ENCODE data around the gene DUSP6. TPM values are rescaled to one million over a fixed set of nuclear protein-coding genes. Genes with fewer than 3 reads are reported as not detected.

DUSP6 gene
- total and polyA plus RNA-seq, 10 of the 15 experiments (the other 5 are each of a cell fraction or from before 2014, with no cell fraction given): 0.02 to 0.69 (median 0.07) TPM; not detected in 1

- H4K20me1 ChIP-seq (ENCODE audit: control insufficient read depth, insufficient read depth): no peaks in the 10 kb centered on the region
- no peaks in the 10 kb centered on the region for H3K79me2 ChIP-seq (ENCODE audit: control insufficient read depth, insufficient read depth, low read length)
- in situ Hi-C loops (cut with MboI) (no loop called here), intact Hi-C loops (cut with micrococcal nuclease; ENCODE audit: unreplicated experiment) (no loop called here)
- no peak for FAIRE-seq
- RAD21 ChIA-PET (ENCODE audit: unreplicated experiment): no interaction called here
- no peak overlapping the region for H3K4me3 ChIP-seq
- TF ChIP-seq EED (IDR thresholded peaks at IDR 0.05; ENCODE audit: low read depth): no peak
- no peak for TF ChIP-seq SUPT20H (IDR thresholded peaks at IDR 0.05; ENCODE audit: borderline replicate concordance, control insufficient read depth, low read depth, low read length)
- no peak for TF ChIP-seq KAT2A (conservative IDR thresholded peaks at IDR 0.05; ENCODE audit: control insufficient read depth, low read depth, low read length)
- no peak for TF ChIP-seq IRF4 (IDR thresholded peaks at IDR 0.05; ENCODE audit: low read depth, low read length)
- TF ChIP-seq NRF1 (conservative IDR thresholded peaks at IDR 0.05; ENCODE audit: low read depth, low read length): no peak
- TF ChIP-seq BCL11A (IDR thresholded peaks at IDR 0.05; ENCODE audit: low read depth, low read length): no peak
- TF ChIP-seq NFYB (IDR thresholded peaks at IDR 0.05; ENCODE audit: insufficient read depth, low read depth, low read length): no peak
- H2AFZ ChIP-seq (ENCODE audit: control insufficient read depth, low read depth, low read length): no peak overlapping the region
- 0% methylated on average over 1 of the region's 1 CpG for WGBS (ENCODE audit: insufficient coverage, insufficient replicate concordance, low lambda C conversion rate, missing lambda C conversion rate)
- no peak overlapping the region for H3K9ac ChIP-seq (ENCODE audit: control insufficient read depth, insufficient read depth, low read length)
- no peak for ATAC-seq
- H3K9me3 ChIP-seq (replicated peaks; ENCODE audit: control insufficient read depth, insufficient read depth, low read length): no peaks in the 10 kb centered on the region
- POLR2A ChIA-PET: no interaction called here
- no TSS peak for BruUV-seq (replicated peaks)
- H3K36me3 ChIP-seq (ENCODE audit: control insufficient read depth in 2 of 2, insufficient read depth in 2 of 2, low read length in 1 of 2): no peaks in the 10 kb centered on the region
- SMC1A ChIA-PET (ENCODE audit: uncharacterized antibody, unreplicated experiment): interaction anchor here (0.7 to 2.3 kb wide), 2 partner anchors 10 to 153 kb away, joined by 3 to 10 read pairs; no protein-coding TSS in a partner anchor
- no peak overlapping the region for H3K27ac ChIP-seq (ENCODE audit: control insufficient read depth, insufficient read depth)
- H3K4me2 ChIP-seq (ENCODE audit: control insufficient read depth, insufficient read depth): no peak overlapping the region
- CTCF ChIA-PET: interaction anchor here (0.9 kb wide), 1 partner anchor 49 kb away, joined by 5 read pairs; no protein-coding TSS in a partner anchor
- DNase-seq (ENCODE audit: low read depth, low spot score): no peak
- H3K4me1 ChIP-seq (ENCODE audit: control insufficient read depth, insufficient read depth, low read length): no peaks in the 10 kb centered on the region
- H3K27me3 ChIP-seq (replicated peaks in 1 of 2; ENCODE audit: control insufficient read depth in 2 of 2, insufficient read depth in 2 of 2, low read length in 1 of 2): no peaks in the 10 kb centered on the region
Observed at GRCh38 chr12:89305373-89305772, 46.9 kb downstream of the DUSP6 start.

- Histone ChIP-seq H3K4me3 (no peak overlapping the region), H3K4me2 (ENCODE audit: control insufficient read depth, insufficient read depth) (no peak overlapping the region), H4K20me1 (ENCODE audit: control insufficient read depth, insufficient read depth) (no peaks in the 10 kb centered on the region), H2AFZ (ENCODE audit: control insufficient read depth, low read depth, low read length) (no peak overlapping the region), H3K9me3 (replicated peaks; ENCODE audit: control insufficient read depth, insufficient read depth, low read length) (no peaks in the 10 kb centered on the region), H3K79me2 (ENCODE audit: control insufficient read depth, insufficient read depth, low read length) (no peaks in the 10 kb centered on the region), H3K9ac (ENCODE audit: control insufficient read depth, insufficient read depth, low read length) (no peak overlapping the region), H3K4me1 (ENCODE audit: control insufficient read depth, insufficient read depth, low read length) (no peaks in the 10 kb centered on the region), H3K27ac (ENCODE audit: control insufficient read depth, insufficient read depth) (no peak overlapping the region), H3K36me3 (ENCODE audit: control insufficient read depth in 2 of 2, insufficient read depth in 2 of 2, low read length in 1 of 2) (no peaks in the 10 kb centered on the region), H3K27me3 (replicated peaks in 1 of 2; ENCODE audit: control insufficient read depth in 2 of 2, insufficient read depth in 2 of 2, low read length in 1 of 2) (no peaks in the 10 kb centered on the region)
- in situ Hi-C loops (cut with MboI) (no loop called here), intact Hi-C loops (cut with micrococcal nuclease; ENCODE audit: unreplicated experiment) (no loop called here)
- ATAC-seq (no peak), DNase-seq (ENCODE audit: low read depth, low spot score) (no peak), FAIRE-seq (no peak)
- WGBS (ENCODE audit: insufficient coverage, insufficient replicate concordance, low lambda C conversion rate, missing lambda C conversion rate): 50% methylated on average over 1 of the region's 2 CpGs
- ChIA-PET POLR2A (no interaction called here), SMC1A (ENCODE audit: uncharacterized antibody, unreplicated experiment) (interaction anchor here (0.9 kb wide), 1 partner anchor 15 kb away, joined by 3 read pairs; no protein-coding TSS in a partner anchor), CTCF (interaction anchor here (1.0 kb wide), 1 partner anchor 162 kb away, joined by 3 read pairs; no protein-coding TSS in a partner anchor), RAD21 (ENCODE audit: unreplicated experiment) (no interaction called here)
- BruUV-seq (replicated peaks): no TSS peak
- TF ChIP-seq BCL3 (IDR thresholded peaks at IDR 0.05; ENCODE audit: borderline replicate concordance, insufficient read depth, low read depth, low read length, poor library complexity, severe bottlenecking) (no peak), KLF5 (IDR thresholded peaks at IDR 0.05; ENCODE audit: partially characterized antibody) (no peak), MTA2 (IDR thresholded peaks at IDR 0.05; ENCODE audit: low read depth) (no peak), NBN (IDR thresholded peaks at IDR 0.05) (no peak), NRF1 (conservative IDR thresholded peaks at IDR 0.05; ENCODE audit: low read depth, low read length) (no peak), RELA (IDR thresholded peaks at IDR 0.05; ENCODE audit: borderline replicate concordance, partially characterized antibody) (no peak), FOXK2 (IDR thresholded peaks at IDR 0.05) (no peak), STAT3 (IDR thresholded peaks at IDR 0.05; ENCODE audit: low read depth, low read length) (no peak), MAX (IDR thresholded peaks at IDR 0.05; ENCODE audit: low read depth, low read length) (no peak), ZBTB33 (IDR thresholded peaks at IDR 0.05) (no peak)
Observed at GRCh38 chr12:89299931-89300330, 52.4 kb downstream of the DUSP6 start.
